Mucosa of stomach (tissue), 1 donor: Measurements from ENCODE around the gene MBD3.

Experiments used
- H3K27me3 ChIP-seq: one replicate; pipeline ENCODE4 v1.7.0; 2013; ENCODE audit warnings: mild to moderate bottlenecking, low read length; ENCODE audit not compliant: control insufficient read depth, insufficient read depth
- H3K36me3 ChIP-seq: one replicate; pipeline ENCODE4 v1.7.0; 2013; ENCODE audit warnings: low read length; ENCODE audit not compliant: control insufficient read depth, insufficient read depth
- H3K4me1 ChIP-seq: one replicate; pipeline ENCODE4 v1.7.0; 2013; ENCODE audit warnings: mild to moderate bottlenecking, low read length; ENCODE audit not compliant: control insufficient read depth, insufficient read depth
- H3K4me3 ChIP-seq: one replicate; pipeline ENCODE4 v1.7.0; 2013; ENCODE audit warnings: low read length
- H3K9ac ChIP-seq: one replicate; pipeline ENCODE4 v1.7.0; 2013; ENCODE audit warnings: mild to moderate bottlenecking, low read length, moderate library complexity
- H3K9me3 ChIP-seq: one replicate; pipeline ENCODE4 v1.7.0; 2013; ENCODE audit warnings: mild to moderate bottlenecking, low read length, moderate library complexity; ENCODE audit not compliant: control insufficient read depth
- donor health status: Pancreatic carcinoma.

The MBD3 gene

GRCh38 chr19:1627194-1627593, 34.5 kb upstream of the MBD3 start:
- Histone ChIP-seq H3K4me1 (peaks cover 3% of the 10 kb centered on the region), H3K9me3 (no peaks in the 10 kb centered on the region), H3K9ac (no peak overlapping the region), H3K4me3 (no peak overlapping the region), H3K27me3 (no peaks in the 10 kb centered on the region), H3K36me3 (peaks cover 7% of the 10 kb centered on the region)

DNA sequence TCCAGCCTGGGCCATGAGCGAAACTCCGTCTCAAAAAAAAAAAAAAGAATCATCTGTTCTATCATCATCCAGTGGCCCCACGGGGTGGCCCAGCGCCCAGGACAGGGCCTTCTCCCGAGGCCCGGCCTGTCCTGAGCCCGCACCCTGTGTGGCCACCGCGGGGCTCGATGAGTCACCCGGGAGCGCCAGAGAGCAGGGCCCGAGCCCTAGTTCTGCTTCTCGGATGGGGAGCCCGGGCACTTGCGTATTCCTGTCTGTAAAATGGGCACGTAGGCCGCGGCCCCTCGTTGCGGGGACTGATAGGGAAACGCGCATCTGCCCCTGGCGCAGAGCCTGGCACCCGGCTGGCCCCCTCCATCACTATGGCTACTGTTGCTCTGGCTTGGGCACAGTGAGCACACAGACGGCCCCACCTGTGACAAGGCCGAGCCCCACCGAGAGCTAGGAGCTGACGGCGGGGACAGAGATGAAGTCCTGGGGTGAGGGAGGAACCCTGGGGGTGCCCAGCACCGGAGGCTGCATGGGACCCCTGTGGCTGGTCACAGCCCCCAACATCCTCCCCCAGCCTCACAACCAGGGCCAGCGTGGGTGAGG, 33.8 kb upstream of the MBD3 start:
- Histone ChIP-seq H3K4me3 (no peak overlapping the region), H3K27me3 (no peaks in the 10 kb centered on the region), H3K9ac (no peak overlapping the region), H3K4me1 (no peaks in the 10 kb centered on the region), H3K36me3 (peaks cover 7% of the 10 kb centered on the region), H3K9me3 (no peaks in the 10 kb centered on the region)

GRCh38 chr19:1624458-1624857, 31.8 kb upstream of the MBD3 start:
- Histone ChIP-seq H3K4me1 (no peaks in the 10 kb centered on the region), H3K36me3 (peaks cover 7% of the 10 kb centered on the region), H3K4me3 (no peak overlapping the region), H3K27me3 (no peaks in the 10 kb centered on the region), H3K9me3 (no peaks in the 10 kb centered on the region), H3K9ac (no peak overlapping the region)

GRCh38 chr19:1622541-1622940, 29.9 kb upstream of the MBD3 start:
- peaks cover 7% of the 10 kb centered on the region for H3K36me3 ChIP-seq
- no peaks in the 10 kb centered on the region for H3K9me3 ChIP-seq
- no peak overlapping the region for H3K4me3 ChIP-seq
- H3K4me1 ChIP-seq = no peaks in the 10 kb centered on the region
- H3K27me3 ChIP-seq = no peaks in the 10 kb centered on the region
- H3K9ac ChIP-seq = no peak overlapping the region

DNA sequence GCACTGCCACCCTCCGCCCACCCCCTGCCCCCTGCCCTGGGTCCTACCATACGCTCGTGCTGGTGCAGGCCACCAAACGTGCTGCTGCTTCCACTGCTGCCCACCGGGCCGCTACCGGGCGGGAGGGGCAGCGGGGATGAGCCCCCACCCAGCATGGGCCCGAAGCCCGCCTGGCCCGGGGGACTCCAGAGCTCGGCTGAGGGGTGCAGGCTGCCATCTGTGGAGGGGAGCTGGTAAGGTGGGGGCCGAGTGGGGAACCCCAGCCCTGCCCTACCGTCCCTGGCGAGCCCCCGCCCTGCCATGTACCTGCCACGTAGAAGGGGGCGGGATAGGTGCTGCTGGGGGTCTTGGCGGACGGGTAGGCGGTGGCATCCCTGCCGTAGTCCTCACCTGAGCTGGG, 29.3 kb upstream of the MBD3 start:
- peaks cover 7% of the 10 kb centered on the region for H3K36me3 ChIP-seq
- H3K4me3 ChIP-seq = no peak overlapping the region

DNA sequence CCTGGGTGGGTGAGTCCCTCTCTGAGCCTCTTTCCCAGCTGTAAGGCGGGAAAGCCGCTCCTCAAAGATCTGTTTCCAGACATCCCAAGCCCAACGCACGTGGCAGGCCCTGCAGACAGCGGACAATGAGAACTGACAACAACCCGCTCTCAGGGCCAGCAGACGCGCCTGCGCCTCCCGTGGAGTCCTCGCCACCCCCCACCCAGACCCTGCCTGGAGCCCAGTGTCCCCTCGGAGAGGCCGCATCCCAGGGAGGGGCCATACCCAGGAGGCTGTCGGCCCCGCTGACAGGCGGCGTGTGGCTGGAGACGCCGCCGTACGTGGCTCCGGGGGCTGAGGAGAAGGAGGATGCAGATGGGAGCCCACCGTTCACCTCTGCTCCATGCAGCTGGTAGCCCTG, 28.9 kb upstream of the MBD3 start:
- Histone ChIP-seq H3K27me3 (no peaks in the 10 kb centered on the region), H3K36me3 (peaks cover 7% of the 10 kb centered on the region), H3K9me3 (no peaks in the 10 kb centered on the region), H3K4me1 (no peaks in the 10 kb centered on the region), H3K4me3 (no peak overlapping the region), H3K9ac (no peak overlapping the region)

More for the DNA sequence above, 29.3 kb upstream of the MBD3 start:
- Histone ChIP-seq H3K4me1 (no peaks in the 10 kb centered on the region), H3K9ac (no peak overlapping the region), H3K9me3 (no peaks in the 10 kb centered on the region), H3K27me3 (no peaks in the 10 kb centered on the region)

- Histone ChIP-seq H3K36me3 (peaks cover 7% of the 10 kb centered on the region), H3K4me3 (no peak overlapping the region), H3K27me3 (no peaks in the 10 kb centered on the region), H3K9ac (no peak overlapping the region), H3K9me3 (no peaks in the 10 kb centered on the region), H3K4me1 (no peaks in the 10 kb centered on the region)
Measured at GRCh38 chr19:1621021-1621420, 28.4 kb upstream of the MBD3 start.

GRCh38 chr19:1620502-1620901, 27.8 kb upstream of the MBD3 start:
- Histone ChIP-seq H3K4me1 (no peaks in the 10 kb centered on the region), H3K36me3 (peaks cover 7% of the 10 kb centered on the region), H3K9ac (no peak overlapping the region), H3K27me3 (no peaks in the 10 kb centered on the region), H3K9me3 (no peaks in the 10 kb centered on the region), H3K4me3 (no peak overlapping the region)

DNA sequence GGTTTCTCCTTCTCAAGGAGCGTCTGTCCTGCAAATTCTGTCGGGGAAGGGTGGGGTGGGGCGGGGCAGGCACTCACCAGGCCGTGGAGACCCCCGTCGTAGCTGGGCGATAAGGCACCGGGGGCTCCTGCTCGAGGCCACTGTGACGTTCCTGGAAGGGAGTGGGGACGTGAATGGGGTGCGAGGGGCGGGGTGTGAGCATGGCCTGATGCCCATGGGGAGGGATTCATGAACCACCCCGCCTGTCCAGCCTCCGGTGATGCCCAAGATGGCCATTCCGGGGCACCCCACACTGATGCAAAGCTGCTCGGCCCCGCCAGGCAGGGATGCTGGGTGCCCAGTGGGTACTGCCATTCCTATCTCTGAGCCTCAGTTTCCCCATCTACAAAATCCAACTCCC, 27.0 kb upstream of the MBD3 start:
- H3K36me3 ChIP-seq = peaks cover 7% of the 10 kb centered on the region
- no peaks in the 10 kb centered on the region for H3K27me3 ChIP-seq

DNA sequence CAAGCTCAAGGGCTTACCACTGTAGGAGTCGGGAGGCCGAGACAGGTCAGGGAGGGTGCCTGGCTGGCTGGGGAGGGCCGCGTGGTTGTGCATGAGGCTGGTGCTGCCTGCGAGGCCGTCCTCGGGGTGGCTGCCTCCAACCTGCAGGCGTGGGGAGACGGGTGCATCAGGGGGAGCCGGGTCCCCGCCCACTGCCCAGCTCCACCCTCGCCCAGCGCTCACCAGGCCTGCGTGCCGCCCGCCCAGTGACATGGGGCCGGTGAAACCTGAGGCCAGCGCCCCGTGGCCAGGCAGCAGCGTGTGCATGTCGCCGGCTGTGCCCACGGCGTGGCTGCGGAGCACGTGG, 26.4 kb upstream of the MBD3 start:
- Histone ChIP-seq H3K4me3 (no peak overlapping the region), H3K9me3 (no peaks in the 10 kb centered on the region), H3K9ac (no peak overlapping the region), H3K27me3 (no peaks in the 10 kb centered on the region), H3K4me1 (no peaks in the 10 kb centered on the region), H3K36me3 (peaks cover 5% of the 10 kb centered on the region)

More for the DNA sequence above, 27.0 kb upstream of the MBD3 start:
- Histone ChIP-seq H3K4me1 (no peaks in the 10 kb centered on the region), H3K9ac (no peak overlapping the region), H3K4me3 (no peak overlapping the region), H3K9me3 (no peaks in the 10 kb centered on the region)

GRCh38 chr19:1618157-1619093, 25.8 kb upstream of the MBD3 start:
- H3K4me3 ChIP-seq = no peak overlapping the region
- H3K9me3 ChIP-seq = no peaks in the 10 kb centered on the region
- no peaks in the 10 kb centered on the region for H3K27me3 ChIP-seq
- H3K9ac ChIP-seq = no peak overlapping the region
- no peaks in the 10 kb centered on the region for H3K36me3 ChIP-seq
- H3K4me1 ChIP-seq = no peaks in the 10 kb centered on the region

GRCh38 chr19:1616875-1617274, 24.2 kb upstream of the MBD3 start:
- Histone ChIP-seq H3K27me3 (no peaks in the 10 kb centered on the region), H3K4me3 (no peak overlapping the region), H3K36me3 (no peaks in the 10 kb centered on the region), H3K4me1 (no peaks in the 10 kb centered on the region), H3K9ac (no peak overlapping the region), H3K9me3 (no peaks in the 10 kb centered on the region)
